Gastrocnemius medialis (tissue), 4 donors: ENCODE measurements around the gene KIF4A.

Experiments used
- CTCF ChIP-seq, 5 experiments: fragments of 450-650 bp in 3 of 5; fragments of 200-600 bp in 2 of 5; sonication (generic) in 2 of 5; IDR thresholded peaks in 4 of 5; conservative IDR thresholded peaks in 1 of 5; 1 replicate in 4 of 5; 2 replicates in 1 of 5; pipeline ENCODE4 v1.5.1; 2016 to 2019; ENCODE audit warnings: antibody characterized with exemption in 5 of 5, mild to moderate bottlenecking in 3 of 5, moderate library complexity in 3 of 5
- POLR2A ChIP-seq, 2 donors: fragments of 450-650 bp; IDR thresholded peaks; one replicate each; pipeline ENCODE4 v1.6.1; 2017; ENCODE audit warnings: antibody characterized with exemption in 2 of 2, mild to moderate bottlenecking in 2 of 2, moderate library complexity in 2 of 2

DNA sequence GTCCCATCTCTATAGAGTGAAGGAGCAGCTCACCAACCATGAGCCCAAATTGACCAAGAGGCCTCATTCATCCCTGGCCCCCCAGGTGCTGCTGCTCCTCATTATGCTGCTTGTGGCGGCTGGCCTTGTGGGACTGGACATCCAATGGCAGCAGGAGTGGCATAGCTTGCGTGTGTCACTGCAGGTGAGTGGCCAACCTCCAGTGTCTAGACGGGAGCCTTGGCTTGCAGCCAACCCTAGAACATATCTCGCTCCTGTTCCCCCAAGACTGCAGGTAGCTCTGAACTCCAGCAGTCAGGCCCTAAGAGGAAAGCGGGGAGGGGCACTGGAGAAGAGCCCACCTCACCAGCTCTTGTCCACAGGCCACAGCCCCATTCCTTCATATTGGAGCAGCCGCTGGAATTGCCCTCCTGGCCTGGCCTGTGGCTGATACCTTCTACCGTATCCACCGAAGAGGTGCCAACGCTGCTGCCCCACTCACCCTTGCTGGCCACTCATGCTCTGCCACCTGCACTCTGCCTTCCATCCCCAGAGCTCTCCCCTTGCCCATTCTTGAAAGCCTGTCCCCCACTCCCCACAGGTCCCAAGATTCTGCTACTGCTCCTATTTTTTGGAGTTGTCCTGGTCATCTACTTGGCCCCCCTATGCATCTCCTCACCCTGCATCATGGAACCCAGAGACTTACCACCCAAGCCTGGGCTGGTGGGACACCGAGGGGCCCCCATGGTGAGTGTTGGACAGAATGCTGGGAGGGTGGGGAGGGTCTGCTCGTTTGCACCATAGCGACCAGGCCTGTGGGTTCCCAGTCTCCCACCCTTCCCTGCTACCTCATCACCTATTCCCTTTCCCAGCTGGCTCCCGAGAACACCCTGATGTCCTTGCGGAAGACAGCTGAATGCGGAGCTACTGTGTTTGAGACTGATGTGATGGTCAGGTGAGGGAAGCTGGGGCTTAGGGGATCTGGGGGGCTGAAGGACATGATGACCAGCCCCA is 136.7 kb downstream of the KIF4A start:
- no peak for TF ChIP-seq CTCF (IDR thresholded peaks at IDR 0.05 in 4 of 5, conservative IDR thresholded peaks at IDR 0.05 in 1 of 5)
- no peak for TF ChIP-seq POLR2A (IDR thresholded peaks at IDR 0.05)
